Sigmoid colon (tissue), 7 donors: ENCODE data around the gene MFRP. TPM values are rescaled to one million over a fixed set of nuclear protein-coding genes. Genes with fewer than 3 reads are reported as not detected.

Source experiments
- DNase-seq: peaks from one replicate; pipeline ENCODE4 v3.0.0-alpha.2; 2019
- H3K27ac ChIP-seq, 4 donors: fragments of 200-600 bp; sonication (generic); one replicate each; pipeline ENCODE4 v1.5.1; 2016 to 2019; ENCODE audit warnings: mild to moderate bottlenecking in 1 of 4
- H3K27me3 ChIP-seq, 3 donors: fragments of 200-600 bp; sonication (generic); one replicate each; pipeline ENCODE4 v1.5.1; 2019; ENCODE audit warnings: mild to moderate bottlenecking in 1 of 3
- H3K36me3 ChIP-seq, 4 donors: fragments of 200-600 bp; sonication (generic); one replicate each; pipeline ENCODE4 v1.5.1; 2016 to 2019
- H3K4me1 ChIP-seq, 4 donors: fragments of 200-600 bp; sonication (generic); one replicate each; pipeline ENCODE4 v1.5.1; 2017 to 2019
- H3K4me3 ChIP-seq, 4 donors: fragments of 200-600 bp; sonication (generic); one replicate each; pipeline ENCODE4 v1.5.1; 2017 to 2019; ENCODE audit warnings: mild to moderate bottlenecking in 2 of 4, moderate library complexity in 1 of 4
- H3K9me3 ChIP-seq, 4 donors: fragments of 200-600 bp in 3 of 4; sonication (generic) in 3 of 4; one replicate each; pipeline versions ENCODE4 v1.5.1 to v1.6.1; 2013 to 2019
- EP300 ChIP-seq, 4 donors: sonication (generic); formaldehyde crosslinking; IDR thresholded peaks; one replicate each; pipeline ENCODE4 v1.6.1; 2017; ENCODE audit warnings: antibody characterized with exemption in 4 of 4
- POLR2A ChIP-seq, 2 donors: fragments of 450-650 bp; IDR thresholded peaks; one replicate each; pipeline ENCODE4 v1.6.1; 2016; ENCODE audit warnings: antibody characterized with exemption in 2 of 2, mild to moderate bottlenecking in 2 of 2, moderate library complexity in 2 of 2
- POLR2AphosphoS5 ChIP-seq, 4 donors: sonication (generic); formaldehyde crosslinking; IDR thresholded peaks; one replicate each; pipeline ENCODE4 v1.6.1; 2017; ENCODE audit warnings: antibody characterized with exemption in 4 of 4
- WGBS, 2 donors: extraction: QIAGEN DNeasy Blood & Tissue Kit; methylation state at CpG; one replicate each; pipeline ENCODE4 v1.1.7; 2013; 5-methylcytosine and 5-hydroxymethylcytosine counted together
- intact Hi-C: fragments of 100-400 bp; cut with DNase I; formaldehyde crosslinking; loops from one replicate; pipeline ENCODE4 v1.15.1; 2023
- polyA plus RNA-seq, 3 donors: library from polyadenylated mRNA; stranded (reverse); fragments of 200-250 nt; gene quantifications; one replicate each; pipeline ENCODE4 v1.2.3, GENCODE V29; 2013
- total RNA-seq, 4 donors: library from RNA; depleted of rRNA; stranded (reverse); fragments of >200 nt; gene quantifications; one replicate each; pipeline ENCODE4 v1.1.0, GENCODE V29; 2016
- TF ChIP-seq, protein P1 (sequence below), 4 experiments: fragments of 450-650 bp in 3 of 4; fragments of 200-600 bp in 1 of 4; IDR thresholded peaks; one replicate each; pipeline ENCODE4 v1.5.1; 2016 to 2019; ENCODE audit warnings: antibody characterized with exemption in 4 of 4, mild to moderate bottlenecking in 3 of 4, moderate library complexity in 2 of 4
- donor health status: healthy with polysubstance abuse.
- donor health status: Bipolar disorder and iron deficiency.
- donor health status: healthy.

The MFRP gene
- total and polyA plus RNA-seq, 7 donors = 0.14 TPM; not detected in 6

DNA sequence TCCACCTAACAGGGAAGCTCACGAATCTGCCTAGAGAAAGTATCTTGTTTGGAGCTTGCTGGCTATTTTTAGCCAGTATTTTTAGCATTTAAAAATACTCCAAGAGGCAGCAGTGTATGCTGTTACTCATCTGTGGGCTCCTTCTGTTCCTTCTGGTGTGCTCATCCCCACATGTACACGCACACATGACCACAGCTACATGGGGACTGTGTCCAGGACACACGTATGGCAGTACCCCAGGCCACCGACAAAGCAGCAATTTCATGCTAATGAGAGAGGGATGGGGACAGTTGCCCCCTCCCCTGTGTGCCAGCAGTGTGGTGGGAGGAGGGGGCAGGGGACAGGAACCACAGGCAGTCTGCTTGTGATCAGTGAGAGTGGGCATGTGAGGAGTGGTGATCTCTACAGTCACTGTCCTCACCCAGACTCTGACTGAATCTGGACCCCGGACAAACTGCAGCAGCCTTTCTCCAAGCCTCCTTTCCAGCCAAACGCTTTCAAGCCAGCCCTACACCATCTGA lies 18.6 kb upstream of the MFRP start:
- Histone ChIP-seq H3K4me1 (peaks cover 0 to 86% (median 72%) of the 10 kb centered on the region in 4 donors), H3K4me3 (no peak overlapping the region), H3K9me3 (no peaks in the 10 kb centered on the region), H3K36me3 (no peaks in the 10 kb centered on the region), H3K27me3 (no peaks in the 10 kb centered on the region), H3K27ac (peak overlapping the region; percentile 68 to 91 (median 76))
- no peak for DNase-seq
- peak in 1 of 4 donors; percentile 74 for TF ChIP-seq POLR2AphosphoS5 (IDR thresholded peaks at IDR 0.05)
- TF ChIP-seq, protein P1, sequence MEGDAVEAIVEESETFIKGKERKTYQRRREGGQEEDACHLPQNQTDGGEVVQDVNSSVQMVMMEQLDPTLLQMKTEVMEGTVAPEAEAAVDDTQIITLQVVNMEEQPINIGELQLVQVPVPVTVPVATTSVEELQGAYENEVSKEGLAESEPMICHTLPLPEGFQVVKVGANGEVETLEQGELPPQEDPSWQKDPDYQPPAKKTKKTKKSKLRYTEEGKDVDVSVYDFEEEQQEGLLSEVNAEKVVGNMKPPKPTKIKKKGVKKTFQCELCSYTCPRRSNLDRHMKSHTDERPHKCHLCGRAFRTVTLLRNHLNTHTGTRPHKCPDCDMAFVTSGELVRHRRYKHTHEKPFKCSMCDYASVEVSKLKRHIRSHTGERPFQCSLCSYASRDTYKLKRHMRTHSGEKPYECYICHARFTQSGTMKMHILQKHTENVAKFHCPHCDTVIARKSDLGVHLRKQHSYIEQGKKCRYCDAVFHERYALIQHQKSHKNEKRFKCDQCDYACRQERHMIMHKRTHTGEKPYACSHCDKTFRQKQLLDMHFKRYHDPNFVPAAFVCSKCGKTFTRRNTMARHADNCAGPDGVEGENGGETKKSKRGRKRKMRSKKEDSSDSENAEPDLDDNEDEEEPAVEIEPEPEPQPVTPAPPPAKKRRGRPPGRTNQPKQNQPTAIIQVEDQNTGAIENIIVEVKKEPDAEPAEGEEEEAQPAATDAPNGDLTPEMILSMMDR (IDR thresholded peaks at IDR 0.05) = no peak
- 71 to 77% methylated on average over 6 of the region's 6 CpGs for WGBS, 2 donors
- intact Hi-C loops = loop anchor here (10.0 kb wide), 1 partner anchor 360 kb away; the partner anchor contains the start of gene NECTIN1

DNA sequence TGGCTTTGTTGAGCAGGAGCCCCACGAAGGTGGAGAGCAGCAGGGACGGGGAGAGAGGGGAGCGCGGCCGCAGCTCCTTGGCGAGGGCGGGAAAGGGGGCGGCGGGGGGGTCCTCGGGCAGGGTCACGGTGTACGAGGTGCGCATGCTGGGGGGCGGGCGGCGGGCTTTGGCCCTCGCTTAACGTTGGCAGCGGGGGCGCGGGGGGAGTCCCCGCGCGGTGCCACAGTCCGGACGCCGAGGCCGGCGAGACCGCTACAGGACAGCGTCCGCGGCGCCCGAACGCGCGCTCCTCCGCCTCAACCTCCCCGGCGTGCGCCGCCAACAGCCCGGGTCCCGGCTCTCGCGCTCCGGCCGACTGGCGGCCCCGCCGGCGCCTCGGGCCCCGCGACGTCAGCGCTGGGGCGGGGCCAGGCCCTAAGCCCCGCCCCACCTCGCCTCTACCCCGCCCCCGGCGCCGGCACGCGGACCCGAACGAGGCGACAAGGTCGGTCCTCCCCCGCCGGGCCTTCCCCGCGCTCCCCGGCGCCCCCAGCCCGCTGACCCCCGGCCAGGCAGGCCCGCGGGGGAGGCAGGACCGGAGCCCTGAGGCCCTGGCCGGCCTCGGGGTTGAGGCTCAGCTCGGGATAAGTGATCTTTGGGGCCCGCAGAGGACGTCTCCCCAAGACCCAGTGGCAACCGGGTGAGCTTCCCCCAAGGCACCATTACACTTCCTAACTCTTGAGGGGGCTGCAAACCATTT lies 17.5 kb upstream of the MFRP start:
- no peak for TF ChIP-seq EP300 (IDR thresholded peaks at IDR 0.05)
- TF ChIP-seq POLR2AphosphoS5 (IDR thresholded peaks at IDR 0.05) = peak; percentile 13 to 48 (median 28)
- TF ChIP-seq POLR2A (IDR thresholded peaks at IDR 0.05) = no peak
- TF ChIP-seq, protein P1 (IDR thresholded peaks at IDR 0.05) = no peak
- peak; percentile 81 for DNase-seq

DNA sequence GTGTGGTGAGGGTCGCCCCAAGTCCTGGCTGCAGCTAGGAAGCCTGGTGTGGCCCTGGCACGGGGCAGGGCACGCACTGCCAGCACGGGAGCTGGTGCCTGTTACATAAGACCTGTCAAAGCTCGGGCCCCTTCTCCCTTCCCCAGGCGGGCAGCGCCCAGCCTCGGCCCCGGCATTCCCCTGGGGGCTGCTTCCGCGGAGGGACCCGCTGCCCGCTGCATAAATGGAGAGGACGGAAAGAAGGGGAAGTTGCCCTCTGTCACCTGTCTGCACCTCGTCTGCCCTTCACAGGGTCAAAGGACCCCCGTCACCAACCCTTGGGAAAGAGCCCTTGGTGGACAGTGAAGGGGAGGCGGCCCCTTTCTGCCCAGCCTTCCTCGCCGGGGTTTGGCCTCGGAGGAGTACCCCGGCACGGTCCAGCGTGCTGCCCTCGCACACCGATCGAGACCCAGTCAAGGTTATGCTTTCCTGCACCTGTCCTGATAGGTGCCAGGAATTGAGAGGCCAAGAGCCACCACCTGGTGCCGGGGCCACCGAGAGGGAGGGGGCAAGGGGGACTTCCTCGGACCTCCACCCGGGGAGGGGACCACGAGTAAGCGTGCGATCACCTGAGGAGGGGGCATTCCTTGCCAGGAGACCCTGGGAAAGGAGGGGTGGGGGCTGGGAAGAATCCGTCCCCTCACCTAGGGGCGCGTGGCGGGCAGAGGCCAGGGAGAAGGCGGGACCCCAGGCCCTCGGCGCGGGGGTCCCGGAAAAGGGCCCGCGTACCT lies 16.8 kb upstream of the MFRP start:
- DNase-seq = no peak
- Histone ChIP-seq H3K4me3 (peak overlapping the region; percentile 24 to 60 (median 51)), H3K27me3 (no peaks in the 10 kb centered on the region), H3K9me3 (no peaks in the 10 kb centered on the region), H3K36me3 (no peaks in the 10 kb centered on the region), H3K27ac (peak overlapping the region; percentile 68 to 91 (median 76)), H3K4me1 (peaks cover 0 to 71% (median 59%) of the 10 kb centered on the region in 4 donors)
- intact Hi-C loops = loop anchor here (10.0 kb wide), 1 partner anchor 362 kb away; the partner anchor contains the start of gene NECTIN1
- TF ChIP-seq POLR2AphosphoS5 (IDR thresholded peaks at IDR 0.05) (no peak), EP300 (IDR thresholded peaks at IDR 0.05) (no peak), POLR2A (IDR thresholded peaks at IDR 0.05) (no peak)
- TF ChIP-seq, protein P1 (IDR thresholded peaks at IDR 0.05) = no peak
- WGBS, 2 donors = 40 to 50% methylated on average over 44 of the region's 44 CpGs

More for the DNA sequence above, 17.5 kb upstream of the MFRP start:
- H3K27me3 ChIP-seq = no peaks in the 10 kb centered on the region
- no peaks in the 10 kb centered on the region for H3K9me3 ChIP-seq
- H3K36me3 ChIP-seq = no peaks in the 10 kb centered on the region
- intact Hi-C loops = loop anchor here (10.0 kb wide), 1 partner anchor 361 kb away; the partner anchor contains the start of gene NECTIN1
- WGBS, 2 donors = 3 to 5% methylated on average over 88 of the region's 88 CpGs
- peak overlapping the region; percentile 24 to 60 (median 51) for H3K4me3 ChIP-seq
- peak overlapping the region; percentile 68 to 91 (median 76) for H3K27ac ChIP-seq
- H3K4me1 ChIP-seq = peaks cover 0 to 79% (median 66%) of the 10 kb centered on the region in 4 donors

DNA sequence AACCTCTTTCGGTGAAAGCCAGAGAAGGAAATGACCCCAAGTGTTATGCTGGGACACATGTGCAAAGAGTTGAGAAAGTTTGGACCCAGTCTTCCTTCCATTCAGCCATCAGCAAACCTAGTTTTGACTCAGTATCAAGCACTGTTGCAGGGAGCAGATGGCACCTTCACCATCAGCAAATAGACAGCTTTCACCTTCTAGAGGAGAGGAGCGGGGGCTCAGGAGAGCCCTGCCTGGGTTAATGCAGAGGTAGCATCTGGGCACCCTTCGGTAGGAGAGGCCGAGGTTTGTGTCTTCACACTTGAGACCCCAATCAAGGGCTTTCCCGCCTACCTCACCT lies 16.2 kb upstream of the MFRP start:
- H3K4me3 ChIP-seq = peak overlapping the region in 2 of 4 donors; percentile 45 to 57
- no peaks in the 10 kb centered on the region for H3K36me3 ChIP-seq
- peaks cover 0 to 66% (median 53%) of the 10 kb centered on the region in 4 donors for H3K4me1 ChIP-seq
- H3K27ac ChIP-seq = peak overlapping the region; percentile 68 to 91 (median 76)
- TF ChIP-seq POLR2AphosphoS5 (IDR thresholded peaks at IDR 0.05) (no peak), POLR2A (IDR thresholded peaks at IDR 0.05) (no peak), EP300 (IDR thresholded peaks at IDR 0.05) (no peak)
- TF ChIP-seq, protein P1 (IDR thresholded peaks at IDR 0.05) = no peak
- no peak for DNase-seq
- WGBS, 2 donors = 92 to 96% methylated on average over 5 of the region's 5 CpGs
- intact Hi-C loops = loop anchor here (10.0 kb wide), 1 partner anchor 362 kb away; the partner anchor contains the start of gene NECTIN1
- no peaks in the 10 kb centered on the region for H3K27me3 ChIP-seq
- no peaks in the 10 kb centered on the region for H3K9me3 ChIP-seq
